Measurements from ENCODE around the gene LHFPL2. TPM values are rescaled to one million over a fixed set of nuclear protein-coding genes. Genes with fewer than 3 reads are reported as not detected.

Gene LHFPL2
- total and polyA plus RNA-seq, 9 of the 15 experiments (the other 6 are each of a cell fraction or from before 2014, with no cell fraction given), result 1.0 to 6.6 (median 4.6) TPM

DNA sequence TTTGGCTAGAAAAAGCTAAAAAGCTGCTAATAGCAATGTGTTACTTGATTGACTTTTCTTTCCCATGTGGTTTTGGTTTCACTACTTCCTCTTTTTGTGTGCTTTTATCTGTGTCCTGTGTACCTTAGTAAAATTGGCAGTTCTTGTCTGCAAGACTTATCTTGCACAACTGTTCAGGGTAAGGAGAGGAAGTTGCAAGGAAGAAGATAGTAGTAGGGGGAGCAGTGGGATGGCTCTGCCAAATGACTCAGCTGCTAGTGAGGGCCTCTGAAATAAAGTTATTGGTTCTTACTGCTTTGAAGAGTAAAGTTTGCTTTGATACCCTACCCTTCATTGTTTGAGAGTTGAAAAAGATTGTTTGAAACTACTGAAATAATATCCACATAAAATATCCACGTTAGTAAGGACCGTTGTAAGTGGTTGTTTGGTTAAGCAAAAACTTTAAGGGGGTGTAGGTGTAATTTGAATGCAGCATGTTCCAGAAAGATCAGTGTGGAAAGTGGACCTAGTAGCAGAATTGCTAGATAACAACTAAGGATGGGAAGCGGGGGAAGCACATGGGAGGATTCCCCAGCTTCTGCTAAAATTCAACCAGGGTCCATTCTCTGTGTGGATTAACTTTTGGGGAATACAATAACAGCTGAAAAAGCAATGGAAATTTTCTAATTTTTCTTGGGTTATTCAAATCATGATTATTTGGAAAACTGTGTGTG, 164.6 kb downstream of the LHFPL2 start (continued):
- TF ChIP-seq USF1 (CRISPR knock-in tag; IDR thresholded peaks at IDR 0.05), result no peak
- TF ChIP-seq RBM17 (IDR thresholded peaks at IDR 0.05; ENCODE audit: borderline replicate concordance, low read depth, low read length), result no peak
- no peak for TF ChIP-seq ZNF79 (CRISPR knock-in tag; IDR thresholded peaks at IDR 0.05; ENCODE audit: low read depth)
- TF ChIP-seq, protein P1, sequence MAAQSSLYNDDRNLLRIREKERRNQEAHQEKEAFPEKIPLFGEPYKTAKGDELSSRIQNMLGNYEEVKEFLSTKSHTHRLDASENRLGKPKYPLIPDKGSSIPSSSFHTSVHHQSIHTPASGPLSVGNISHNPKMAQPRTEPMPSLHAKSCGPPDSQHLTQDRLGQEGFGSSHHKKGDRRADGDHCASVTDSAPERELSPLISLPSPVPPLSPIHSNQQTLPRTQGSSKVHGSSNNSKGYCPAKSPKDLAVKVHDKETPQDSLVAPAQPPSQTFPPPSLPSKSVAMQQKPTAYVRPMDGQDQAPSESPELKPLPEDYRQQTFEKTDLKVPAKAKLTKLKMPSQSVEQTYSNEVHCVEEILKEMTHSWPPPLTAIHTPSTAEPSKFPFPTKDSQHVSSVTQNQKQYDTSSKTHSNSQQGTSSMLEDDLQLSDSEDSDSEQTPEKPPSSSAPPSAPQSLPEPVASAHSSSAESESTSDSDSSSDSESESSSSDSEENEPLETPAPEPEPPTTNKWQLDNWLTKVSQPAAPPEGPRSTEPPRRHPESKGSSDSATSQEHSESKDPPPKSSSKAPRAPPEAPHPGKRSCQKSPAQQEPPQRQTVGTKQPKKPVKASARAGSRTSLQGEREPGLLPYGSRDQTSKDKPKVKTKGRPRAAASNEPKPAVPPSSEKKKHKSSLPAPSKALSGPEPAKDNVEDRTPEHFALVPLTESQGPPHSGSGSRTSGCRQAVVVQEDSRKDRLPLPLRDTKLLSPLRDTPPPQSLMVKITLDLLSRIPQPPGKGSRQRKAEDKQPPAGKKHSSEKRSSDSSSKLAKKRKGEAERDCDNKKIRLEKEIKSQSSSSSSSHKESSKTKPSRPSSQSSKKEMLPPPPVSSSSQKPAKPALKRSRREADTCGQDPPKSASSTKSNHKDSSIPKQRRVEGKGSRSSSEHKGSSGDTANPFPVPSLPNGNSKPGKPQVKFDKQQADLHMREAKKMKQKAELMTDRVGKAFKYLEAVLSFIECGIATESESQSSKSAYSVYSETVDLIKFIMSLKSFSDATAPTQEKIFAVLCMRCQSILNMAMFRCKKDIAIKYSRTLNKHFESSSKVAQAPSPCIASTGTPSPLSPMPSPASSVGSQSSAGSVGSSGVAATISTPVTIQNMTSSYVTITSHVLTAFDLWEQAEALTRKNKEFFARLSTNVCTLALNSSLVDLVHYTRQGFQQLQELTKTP (IDR thresholded peaks at IDR 0.05; ENCODE audit: low read depth in 1 of 2, partially characterized antibody in 2 of 2), result peak in 1 of 2 experiments; percentile 75
- no peak for TF ChIP-seq LARP7 (IDR thresholded peaks at IDR 0.05)

Data from K562 (cell line).